Measurements from ENCODE around the gene PER2. TPM values are rescaled to one million over a fixed set of nuclear protein-coding genes. Genes with fewer than 3 reads are reported as not detected.

PER2 gene
- total and polyA plus RNA-seq, 2 donors (not counting 3 experiments of a cell fraction or from before 2014, with no cell fraction given) = 0.86 to 3.8 TPM

DNA sequence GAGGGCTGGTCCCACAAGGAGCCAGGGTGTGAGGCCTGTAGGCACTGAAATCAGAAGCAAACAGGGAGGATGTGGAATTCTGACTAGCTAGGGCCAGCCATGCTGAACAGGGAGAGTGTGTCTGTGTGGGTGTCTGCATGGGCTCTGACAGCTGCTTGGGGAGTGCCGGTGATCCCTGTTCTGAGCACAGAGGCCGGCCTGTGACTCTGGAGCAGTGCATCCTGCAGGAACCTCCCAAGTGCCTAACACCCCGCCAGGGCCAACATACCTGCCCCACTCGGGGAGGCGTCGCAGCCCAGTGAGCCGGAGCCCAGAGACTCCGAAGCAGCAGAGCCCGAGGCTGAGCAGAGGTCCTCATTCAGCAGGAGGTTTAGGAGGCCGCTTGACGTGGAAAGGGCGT, 37.1 kb downstream of the PER2 start:
- no TSS peak for BruUV-seq (replicated peaks)
- H2AFZ ChIP-seq (ENCODE audit: low read depth, low read length) = no peak overlapping the region
- no peak overlapping the region for H3K4me3 ChIP-seq (replicated peaks in 1 of 3; ENCODE audit: insufficient read depth in 1 of 3, low read depth in 1 of 3, low read length in 3 of 3)
- no peaks in the 10 kb centered on the region for H3K27me3 ChIP-seq (ENCODE audit: control insufficient read depth in 2 of 2, insufficient read depth in 2 of 2, low read length in 2 of 2)
- dilution Hi-C loops (cut with MboI; ENCODE audit: extremely low pct_ligation_motif_present, low sequenced_read_pairs) = no loop called here
- FAIRE-seq = no peak
- no peaks in the 10 kb centered on the region for H3K79me2 ChIP-seq (ENCODE audit: control insufficient read depth, insufficient read depth, low read length)
- no peak overlapping the region for H3K4me2 ChIP-seq (ENCODE audit: insufficient read depth, low read length)
- H3K9ac ChIP-seq (replicated peaks; ENCODE audit: extremely low read depth, insufficient read depth, low read length) = no peak overlapping the region
- CTCF ChIA-PET = interaction anchor here (6.0 kb wide), 1 partner anchor 13 kb away, joined by 43 read pairs; no protein-coding TSS in a partner anchor
- no peaks in the 10 kb centered on the region for H3K4me1 ChIP-seq (ENCODE audit: control insufficient read depth, extremely low read depth, insufficient read depth, low read length)
- peaks cover 0 to 3% of the 10 kb centered on the region in 2 experiments for H3K36me3 ChIP-seq (ENCODE audit: control insufficient read depth in 2 of 2, extremely low read depth in 1 of 2, insufficient read depth in 2 of 2, low read length in 2 of 2)
- H3K9me1 ChIP-seq (replicated peaks; ENCODE audit: control insufficient read depth, extremely low read depth, insufficient read depth, low read length) = no peaks in the 10 kb centered on the region
- DNase-seq (ENCODE audit: low read depth, low spot score) = no peak
- intact Hi-C loops (cut with micrococcal nuclease) = loop anchor here (10.0 kb wide), 1 partner anchor 173 kb away; the partner anchor contains the start of gene ASB1
- POLR2A ChIA-PET = no interaction called here
- no peaks in the 10 kb centered on the region for H4K20me1 ChIP-seq (replicated peaks; ENCODE audit: control insufficient read depth, extremely low read depth, insufficient read depth, low read length)
- no peak for TF ChIP-seq EZH2 (IDR thresholded peaks at IDR 0.05; ENCODE audit: borderline replicate concordance, low read depth, low read length, severe bottlenecking)
- no peak for TF ChIP-seq MYC (IDR thresholded peaks at IDR 0.05; ENCODE audit: low read depth, low read length)
- TF ChIP-seq FOS (IDR thresholded peaks at IDR 0.05; ENCODE audit: borderline replicate concordance, insufficient read depth, low read length) = no peak
- no peak for TF ChIP-seq POLR2AphosphoS5 (IDR thresholded peaks at IDR 0.05; ENCODE audit: insufficient read depth, low read depth, low read length)
- no peak for TF ChIP-seq POLR2A (IDR thresholded peaks at IDR 0.05; ENCODE audit: low read depth, low read length)
- TF ChIP-seq JUN (IDR thresholded peaks at IDR 0.05; ENCODE audit: borderline replicate concordance, insufficient read depth, insufficient read length, low read depth) = no peak
- TF ChIP-seq GATA2 (IDR thresholded peaks at IDR 0.05; ENCODE audit: insufficient read depth, insufficient read length, low read depth, low read length) = no peak
- TF ChIP-seq, protein P1, sequence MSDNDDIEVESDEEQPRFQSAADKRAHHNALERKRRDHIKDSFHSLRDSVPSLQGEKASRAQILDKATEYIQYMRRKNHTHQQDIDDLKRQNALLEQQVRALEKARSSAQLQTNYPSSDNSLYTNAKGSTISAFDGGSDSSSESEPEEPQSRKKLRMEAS (IDR thresholded peaks at IDR 0.05; ENCODE audit: insufficient read depth, insufficient read length) = no peak
- TF ChIP-seq, protein P2, sequence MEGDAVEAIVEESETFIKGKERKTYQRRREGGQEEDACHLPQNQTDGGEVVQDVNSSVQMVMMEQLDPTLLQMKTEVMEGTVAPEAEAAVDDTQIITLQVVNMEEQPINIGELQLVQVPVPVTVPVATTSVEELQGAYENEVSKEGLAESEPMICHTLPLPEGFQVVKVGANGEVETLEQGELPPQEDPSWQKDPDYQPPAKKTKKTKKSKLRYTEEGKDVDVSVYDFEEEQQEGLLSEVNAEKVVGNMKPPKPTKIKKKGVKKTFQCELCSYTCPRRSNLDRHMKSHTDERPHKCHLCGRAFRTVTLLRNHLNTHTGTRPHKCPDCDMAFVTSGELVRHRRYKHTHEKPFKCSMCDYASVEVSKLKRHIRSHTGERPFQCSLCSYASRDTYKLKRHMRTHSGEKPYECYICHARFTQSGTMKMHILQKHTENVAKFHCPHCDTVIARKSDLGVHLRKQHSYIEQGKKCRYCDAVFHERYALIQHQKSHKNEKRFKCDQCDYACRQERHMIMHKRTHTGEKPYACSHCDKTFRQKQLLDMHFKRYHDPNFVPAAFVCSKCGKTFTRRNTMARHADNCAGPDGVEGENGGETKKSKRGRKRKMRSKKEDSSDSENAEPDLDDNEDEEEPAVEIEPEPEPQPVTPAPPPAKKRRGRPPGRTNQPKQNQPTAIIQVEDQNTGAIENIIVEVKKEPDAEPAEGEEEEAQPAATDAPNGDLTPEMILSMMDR (IDR thresholded peaks at IDR 0.05; ENCODE audit: extremely low read depth in 1 of 2, insufficient read depth in 1 of 2, low read depth in 1 of 2, low read length in 2 of 2) = no peak
- H3K9me3 ChIP-seq (replicated peaks; ENCODE audit: control insufficient read depth, insufficient read depth, low read length) = no peaks in the 10 kb centered on the region
- H3K27ac ChIP-seq (ENCODE audit: insufficient read depth, low read depth, low read length) = no peak overlapping the region
